Neural progenitor cell (in vitro differentiated cells): Measurements from ENCODE around the gene MAGI1. TPM values are rescaled to one million over a fixed set of nuclear protein-coding genes. Genes with fewer than 3 reads are reported as not detected.

Experiments
- DNase-seq: peaks from one replicate; pipeline ENCODE4 v3.0.0-alpha.2; 2016; ENCODE audit warnings: low spot score
- H2AFZ ChIP-seq: fragments of 200-600 bp; sonication (generic); replicated peaks from 2 replicates; pipeline ENCODE4 v1.6.1; 2016; ENCODE audit warnings: antibody characterized with exemption
- H3F3A ChIP-seq: fragments of 200-600 bp; sonication (generic); 2 replicates; pipeline ENCODE4 v1.6.1; 2016; ENCODE audit warnings: antibody characterized with exemption, low read depth
- H3K27ac ChIP-seq: fragments of 200-600 bp; sonication (generic); 2 replicates; pipeline ENCODE4 v1.5.1; 2016; ENCODE audit warnings: mild to moderate bottlenecking
- H3K27me3 ChIP-seq: fragments of 200-600 bp; sonication (generic); 2 replicates; pipeline ENCODE4 v1.6.1; 2016; ENCODE audit warnings: mild to moderate bottlenecking, moderate library complexity
- H3K36me3 ChIP-seq: fragments of 200-600 bp; sonication (generic); 2 replicates; pipeline ENCODE4 v1.5.1; 2016
- H3K4me1 ChIP-seq: fragments of 200-600 bp; sonication (generic); 2 replicates; pipeline ENCODE4 v1.6.1; 2016; ENCODE audit warnings: mixed run types
- H3K4me2 ChIP-seq: fragments of 200-600 bp; sonication (generic); 2 replicates; pipeline ENCODE4 v1.6.1; 2016
- H3K4me3 ChIP-seq: fragments of 200-600 bp; sonication (generic); 2 replicates; pipeline ENCODE4 v1.5.1; 2016
- H3K79me2 ChIP-seq: fragments of 200-600 bp; sonication (generic); 2 replicates; pipeline ENCODE4 v1.6.1; 2016; ENCODE audit warnings: low read depth
- H3K9ac ChIP-seq: fragments of 200-600 bp; sonication (generic); 2 replicates; pipeline ENCODE4 v1.6.1; 2016
- H3K9me3 ChIP-seq: fragments of 200-600 bp; sonication (generic); 2 replicates; pipeline ENCODE4 v1.5.1; 2016; ENCODE audit warnings: low read depth
- H4K20me1 ChIP-seq: fragments of 200-600 bp; sonication (generic); 2 replicates; pipeline ENCODE4 v1.6.1; 2016; ENCODE audit warnings: low read depth
- H3K27ac Mint-ChIP-seq: 3 replicates; pipeline ENCODE4 v1.8.0; 2021; ENCODE audit warnings: mixed read lengths
- H3K27me3 Mint-ChIP-seq: 2 replicates; pipeline ENCODE4 v1.8.0; 2022; ENCODE audit warnings: low read depth, mild to moderate bottlenecking, inconsistent platforms, moderate library complexity, mixed read lengths; ENCODE audit not compliant: insufficient read depth
- H3K36me3 Mint-ChIP-seq: 3 replicates; pipeline ENCODE4 v1.8.0; 2021; ENCODE audit warnings: mixed read lengths
- H3K4me1 Mint-ChIP-seq: 3 replicates; pipeline ENCODE4 v1.8.0; 2021; ENCODE audit warnings: mixed read lengths
- H3K4me3 Mint-ChIP-seq: 3 replicates; pipeline ENCODE4 v1.8.0; 2021; ENCODE audit warnings: mild to moderate bottlenecking, moderate library complexity, mixed read lengths
- H3K9me3 Mint-ChIP-seq: 3 replicates; pipeline ENCODE4 v1.8.0; 2020; ENCODE audit warnings: mixed read lengths
- EZH2 ChIP-seq: fragments of 200-600 bp; sonication (generic); IDR thresholded peaks from 2 replicates; pipeline ENCODE4 v1.6.1; 2017; ENCODE audit warnings: antibody characterized with exemption, mild to moderate bottlenecking, moderate library complexity
- EZH2phosphoT487 ChIP-seq: fragments of 200-600 bp; sonication (generic); IDR thresholded peaks from 2 replicates; pipeline ENCODE4 v1.6.1; 2017; ENCODE audit warnings: antibody characterized with exemption
- total RNA-seq: library from RNA; depleted of rRNA; stranded (reverse); fragments of >200 nt; gene quantifications from 2 replicates; pipeline ENCODE4 v1.2.3, GENCODE V29; 2015; ENCODE audit warnings: low replicate concordance
- TF ChIP-seq, protein P1 (sequence below): fragments of 200-600 bp; sonication (generic); IDR thresholded peaks from 2 replicates; pipeline ENCODE4 v1.5.1; 2017; ENCODE audit warnings: antibody characterized with exemption, mild to moderate bottlenecking

Gene MAGI1
- total RNA-seq, 1 donor from 2014 or later = 40.6 TPM

DNA sequence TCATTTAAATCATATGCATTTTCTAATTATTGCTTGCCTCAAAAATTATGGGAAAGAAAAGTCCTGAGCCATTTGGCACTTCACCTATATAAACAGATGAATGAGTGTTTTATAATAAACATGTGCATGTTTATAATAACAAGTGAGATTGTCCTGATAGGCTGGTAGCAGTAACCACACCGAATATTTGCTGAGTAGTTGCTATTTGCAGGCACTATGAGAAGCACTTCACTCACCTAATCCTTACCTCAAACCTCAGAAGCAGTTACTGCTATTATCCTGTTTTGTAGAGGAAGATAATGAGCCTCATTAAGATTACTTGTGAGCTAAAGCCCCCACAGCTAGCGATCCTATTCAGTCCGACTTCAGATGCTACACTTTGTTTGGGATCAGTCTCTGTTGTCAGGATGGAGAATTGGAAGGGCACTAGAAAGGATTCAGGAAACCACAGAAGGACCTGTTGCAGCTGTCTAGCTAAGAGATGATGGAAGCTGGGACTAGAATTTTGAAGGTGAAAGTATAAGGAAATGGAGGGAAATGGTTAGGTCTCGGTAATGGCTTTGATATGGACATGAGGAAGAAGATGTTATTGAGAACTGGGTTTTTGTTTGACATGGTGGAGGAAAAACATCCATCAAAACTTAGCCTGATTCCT, 28.4 kb upstream of the MAGI1 start:
- Histone ChIP-seq H3K4me1 (peaks cover 23% of the 10 kb centered on the region), H3K9me3 (no peaks in the 10 kb centered on the region), H3F3A (peaks cover 28% of the 10 kb centered on the region), H4K20me1 (no peaks in the 10 kb centered on the region), H3K4me2 (peak overlapping the region; percentile 67), H3K79me2 (no peaks in the 10 kb centered on the region), H3K36me3 (no peaks in the 10 kb centered on the region), H3K27me3 (no peaks in the 10 kb centered on the region), H3K4me3 (no peak overlapping the region), H3K27ac (peak overlapping the region; percentile 50), H3K9ac (no peak overlapping the region), H2AFZ (no peak overlapping the region)
- no peak overlapping the region for H3K27ac Mint-ChIP-seq
- no peak overlapping the region for H3K4me3 Mint-ChIP-seq
- TF ChIP-seq EZH2 = no peak
- TF ChIP-seq, protein P1, sequence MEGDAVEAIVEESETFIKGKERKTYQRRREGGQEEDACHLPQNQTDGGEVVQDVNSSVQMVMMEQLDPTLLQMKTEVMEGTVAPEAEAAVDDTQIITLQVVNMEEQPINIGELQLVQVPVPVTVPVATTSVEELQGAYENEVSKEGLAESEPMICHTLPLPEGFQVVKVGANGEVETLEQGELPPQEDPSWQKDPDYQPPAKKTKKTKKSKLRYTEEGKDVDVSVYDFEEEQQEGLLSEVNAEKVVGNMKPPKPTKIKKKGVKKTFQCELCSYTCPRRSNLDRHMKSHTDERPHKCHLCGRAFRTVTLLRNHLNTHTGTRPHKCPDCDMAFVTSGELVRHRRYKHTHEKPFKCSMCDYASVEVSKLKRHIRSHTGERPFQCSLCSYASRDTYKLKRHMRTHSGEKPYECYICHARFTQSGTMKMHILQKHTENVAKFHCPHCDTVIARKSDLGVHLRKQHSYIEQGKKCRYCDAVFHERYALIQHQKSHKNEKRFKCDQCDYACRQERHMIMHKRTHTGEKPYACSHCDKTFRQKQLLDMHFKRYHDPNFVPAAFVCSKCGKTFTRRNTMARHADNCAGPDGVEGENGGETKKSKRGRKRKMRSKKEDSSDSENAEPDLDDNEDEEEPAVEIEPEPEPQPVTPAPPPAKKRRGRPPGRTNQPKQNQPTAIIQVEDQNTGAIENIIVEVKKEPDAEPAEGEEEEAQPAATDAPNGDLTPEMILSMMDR = no peak
- TF ChIP-seq EZH2phosphoT487 = no peak
- DNase-seq = peak; percentile 82
- no peaks in the 10 kb centered on the region for H3K4me1 Mint-ChIP-seq
- H3K36me3 Mint-ChIP-seq = no peaks in the 10 kb centered on the region
- H3K9me3 Mint-ChIP-seq = peaks cover 6% of the 10 kb centered on the region
- peaks cover 3% of the 10 kb centered on the region for H3K27me3 Mint-ChIP-seq

DNA sequence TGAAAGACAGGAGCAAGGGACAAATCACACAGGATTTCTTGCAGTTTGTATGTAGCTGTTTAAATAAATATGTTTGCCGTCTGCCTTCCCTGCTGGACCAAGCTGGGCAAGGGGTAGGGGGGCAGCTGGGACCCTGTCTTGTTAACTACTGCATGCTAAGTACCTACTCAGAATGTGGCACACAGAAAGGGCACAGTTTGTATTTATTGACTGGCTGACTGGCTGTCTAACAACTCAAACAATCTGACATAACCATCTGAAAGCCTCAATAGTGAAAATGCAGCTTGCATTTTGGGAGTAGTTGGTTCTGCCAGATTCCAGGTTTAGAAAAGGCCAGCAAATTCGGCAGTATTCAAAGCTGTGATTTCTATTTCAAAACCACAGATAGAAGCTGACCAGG, 16.6 kb upstream of the MAGI1 start:
- H2AFZ ChIP-seq = peak overlapping the region; percentile 85
- H3K27ac Mint-ChIP-seq = no peak overlapping the region
- H3K27me3 Mint-ChIP-seq = no peaks in the 10 kb centered on the region
- no peaks in the 10 kb centered on the region for H3K9me3 Mint-ChIP-seq
- peaks cover 18% of the 10 kb centered on the region for H3K4me1 Mint-ChIP-seq
- no peaks in the 10 kb centered on the region for H3F3A ChIP-seq
- no peak overlapping the region for H3K27ac ChIP-seq
- no peak for DNase-seq
- H3K9me3 ChIP-seq = no peaks in the 10 kb centered on the region
- H3K4me3 ChIP-seq = no peak overlapping the region
- H3K4me2 ChIP-seq = no peak overlapping the region
- H3K4me3 Mint-ChIP-seq = no peak overlapping the region
- peaks cover 15% of the 10 kb centered on the region for H3K4me1 ChIP-seq
- H3K79me2 ChIP-seq = no peaks in the 10 kb centered on the region
- H3K36me3 ChIP-seq = no peaks in the 10 kb centered on the region
- TF ChIP-seq, protein P1 = no peak
- TF ChIP-seq EZH2phosphoT487 = no peak
- TF ChIP-seq EZH2 = no peak
- H4K20me1 ChIP-seq = no peaks in the 10 kb centered on the region
- H3K9ac ChIP-seq = no peak overlapping the region
- H3K36me3 Mint-ChIP-seq = no peaks in the 10 kb centered on the region
- H3K27me3 ChIP-seq = no peaks in the 10 kb centered on the region

DNA sequence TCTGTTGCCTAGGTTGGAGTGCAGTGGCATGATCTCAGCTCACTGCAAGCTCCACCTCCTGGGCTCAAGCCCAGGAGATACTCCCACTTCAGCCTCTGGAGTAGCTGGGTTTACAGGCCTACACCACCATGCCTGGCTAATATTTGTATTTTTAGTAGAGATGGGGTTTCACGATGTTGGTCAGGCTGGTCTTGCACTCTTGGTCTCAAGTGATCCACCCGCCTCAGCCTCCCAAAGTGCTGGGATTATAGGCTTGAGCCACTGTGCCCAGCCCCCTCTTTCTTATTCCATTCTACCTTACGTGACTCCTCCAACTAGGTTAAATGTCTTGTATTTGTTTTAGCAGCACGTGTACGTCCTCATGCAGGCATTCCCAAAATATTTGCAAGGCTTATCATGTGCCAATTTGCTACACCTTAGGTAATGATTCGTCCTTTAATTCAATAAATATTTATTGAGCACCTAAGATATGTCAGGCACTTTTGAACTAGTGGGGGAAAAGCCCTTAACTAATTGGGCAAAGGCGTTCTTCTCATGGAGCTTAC, 14.9 kb upstream of the MAGI1 start:
- Histone ChIP-seq H3K27me3 (no peaks in the 10 kb centered on the region), H2AFZ (no peak overlapping the region), H3K4me3 (no peak overlapping the region), H3K27ac (no peak overlapping the region), H4K20me1 (no peaks in the 10 kb centered on the region), H3K9ac (no peak overlapping the region), H3F3A (no peaks in the 10 kb centered on the region), H3K4me1 (peaks cover 15% of the 10 kb centered on the region), H3K4me2 (no peak overlapping the region), H3K9me3 (no peaks in the 10 kb centered on the region), H3K79me2 (no peaks in the 10 kb centered on the region), H3K36me3 (no peaks in the 10 kb centered on the region)
- DNase-seq = no peak
- H3K4me3 Mint-ChIP-seq = no peak overlapping the region
- H3K9me3 Mint-ChIP-seq = no peaks in the 10 kb centered on the region
- H3K36me3 Mint-ChIP-seq = no peaks in the 10 kb centered on the region
- TF ChIP-seq EZH2phosphoT487 (no peak), EZH2 (no peak)
- TF ChIP-seq, protein P1 = no peak
- no peaks in the 10 kb centered on the region for H3K27me3 Mint-ChIP-seq
- no peak overlapping the region for H3K27ac Mint-ChIP-seq
- peaks cover 18% of the 10 kb centered on the region for H3K4me1 Mint-ChIP-seq
